IPS DF 19.7 (cell line): ENCODE measurements around the gene CUX1.
"Not testable (repeated sequence)": the region's sequence is repeated elsewhere in the genome, so short reads cannot be mapped to it uniquely, and the experiment has no call there.

Experiments used
- DNase-seq: peaks from one replicate; pipeline ENCODE4 v3.0.0-alpha.2; 2013; ENCODE audit warnings: low read depth, low spot score

Gene CUX1

GRCh38 chr7:101868191-101868950, 50.9 kb downstream of the CUX1 start:
- no peak for DNase-seq

GRCh38 chr7:101869026-101869900, 51.8 kb downstream of the CUX1 start:
- DNase-seq: no peak

DNA sequence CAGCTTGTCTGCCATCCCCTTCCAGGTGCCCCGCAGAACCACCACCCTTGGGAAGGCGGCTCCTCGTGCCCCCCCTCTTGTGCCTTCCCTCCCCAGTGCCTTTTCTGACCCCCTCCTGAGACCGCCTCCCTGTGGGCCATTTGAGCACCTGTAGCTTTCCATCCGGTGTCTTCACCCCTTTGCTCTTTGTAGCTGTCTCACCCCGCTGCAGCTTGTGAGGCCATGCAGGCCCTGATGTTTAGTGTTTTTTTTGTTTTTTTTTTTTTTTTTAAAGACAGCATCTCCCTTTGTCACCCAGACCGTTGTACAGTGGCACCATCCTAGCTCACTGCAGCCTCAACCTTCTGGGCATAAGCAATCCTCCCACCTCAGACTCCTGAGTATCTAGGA, 52.5 kb downstream of the CUX1 start:
- no peak for DNase-seq

DNA sequence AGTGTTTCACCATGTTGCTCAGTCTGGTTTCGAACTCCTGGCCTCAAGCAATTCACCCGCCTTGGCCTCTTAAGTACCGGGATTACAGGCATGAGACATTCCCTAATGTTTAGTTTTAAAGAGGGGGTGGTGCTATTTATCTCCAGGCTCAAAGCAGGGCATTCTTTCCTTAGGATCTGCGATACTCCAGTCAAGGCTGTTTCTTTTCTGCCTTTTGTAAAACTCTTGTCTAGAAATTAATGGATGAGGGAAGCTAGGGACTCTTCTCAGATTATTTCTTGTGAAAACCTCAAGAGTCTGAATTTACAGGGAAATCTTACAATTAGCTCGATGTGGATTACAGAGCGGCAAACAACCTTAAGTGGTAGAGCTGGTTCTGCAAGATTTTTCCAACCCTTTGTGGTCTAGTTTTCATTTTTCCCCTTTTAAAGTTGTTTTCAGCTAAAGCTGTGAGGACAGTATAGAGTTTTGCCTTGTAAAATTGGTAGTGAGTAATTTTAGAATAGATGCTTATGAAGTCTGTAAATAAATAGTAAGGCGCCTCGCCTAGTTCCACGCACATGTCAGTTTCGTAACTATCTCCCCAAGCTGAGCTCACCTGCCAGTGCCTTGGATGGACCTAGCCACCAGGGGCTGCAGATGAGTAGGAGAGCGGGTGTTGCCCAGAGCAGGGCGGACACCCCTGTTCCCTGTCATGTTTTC, 53.1 kb downstream of the CUX1 start:
- DNase-seq: no peak

- no peak for DNase-seq
Measured at GRCh38 chr7:101871351-101871750, 53.9 kb downstream of the CUX1 start.

- no peak for DNase-seq
Measured at GRCh38 chr7:101874028-101874427, 56.6 kb downstream of the CUX1 start.

GRCh38 chr7:101875283-101875846, 57.9 kb downstream of the CUX1 start:
- no peak for DNase-seq

GRCh38 chr7:101877882-101878591, 60.6 kb downstream of the CUX1 start:
- DNase-seq: no peak

DNA sequence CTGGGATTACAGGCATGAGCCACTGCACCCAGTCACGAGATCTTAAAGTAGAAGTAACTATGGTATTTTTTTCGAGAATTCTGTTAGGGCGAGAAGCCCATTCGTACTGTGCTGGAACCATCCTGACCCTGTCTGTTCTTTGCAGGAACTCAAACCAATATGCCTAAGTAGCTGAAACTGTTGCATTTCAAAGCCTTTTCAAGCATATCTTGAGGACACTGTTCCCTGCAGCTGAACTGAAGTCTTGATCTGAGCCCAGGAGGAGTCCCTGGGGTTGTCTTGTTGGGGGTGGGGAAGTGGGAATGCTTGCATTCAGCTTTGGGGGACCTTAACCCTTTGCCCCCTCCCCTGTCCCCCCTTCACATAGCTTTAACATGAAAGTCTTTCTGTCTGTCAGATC, 61.5 kb downstream of the CUX1 start:
- DNase-seq: no peak

- DNase-seq: no peak
Measured at GRCh38 chr7:101879565-101879964, 62.1 kb downstream of the CUX1 start.

- no peak for DNase-seq
Measured at GRCh38 chr7:101880282-101881054, 63.0 kb downstream of the CUX1 start.

GRCh38 chr7:101882005-101882421, 64.6 kb downstream of the CUX1 start:
- DNase-seq: no peak

GRCh38 chr7:101882595-101883564, 65.5 kb downstream of the CUX1 start:
- no peak for DNase-seq

DNA sequence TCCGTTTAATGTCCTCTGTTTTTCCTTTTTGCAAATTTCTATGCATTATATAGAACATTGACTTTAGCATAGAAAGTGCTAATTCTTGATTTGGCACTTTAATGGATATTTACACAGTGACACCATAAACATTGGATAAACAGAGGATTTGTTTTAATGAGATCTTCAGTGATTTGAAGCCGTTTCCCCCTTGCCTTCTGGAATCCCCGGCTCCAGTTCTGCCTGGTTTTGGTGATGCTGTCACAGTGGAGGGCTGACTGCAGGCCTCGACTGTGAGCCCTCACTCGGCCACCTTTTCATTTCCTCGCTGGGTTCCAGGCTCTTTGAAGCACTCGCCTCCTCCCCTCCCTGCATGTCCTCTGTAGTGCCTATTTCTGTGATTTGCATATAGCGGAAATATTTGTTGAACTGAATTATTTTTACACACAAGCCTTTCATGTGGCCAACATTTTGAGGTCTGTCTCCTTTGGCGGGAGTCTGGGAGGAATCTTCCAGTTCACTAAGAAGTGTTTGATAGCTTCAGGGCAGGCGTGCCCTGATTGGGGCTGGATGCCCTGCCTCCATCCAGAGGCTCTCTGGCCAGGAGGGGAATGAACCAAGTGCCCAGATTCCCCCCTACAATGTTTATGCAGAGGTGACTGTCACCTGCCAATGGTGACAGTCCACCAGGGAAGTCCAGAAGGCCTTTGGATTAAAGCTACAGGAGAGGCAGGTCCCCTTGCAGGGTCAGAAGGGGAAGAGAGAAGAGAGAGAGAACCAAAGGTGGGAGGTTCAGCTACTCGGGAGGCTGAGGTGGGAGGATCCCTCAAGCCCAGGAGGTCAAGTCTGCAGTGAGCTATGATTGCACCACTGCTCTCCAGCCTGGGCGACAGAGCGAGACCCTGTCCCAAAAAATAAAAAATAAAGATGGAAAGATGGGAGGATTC, 67.5 kb downstream of the CUX1 start:
- no peak for DNase-seq

- DNase-seq: no peak
Measured at GRCh38 chr7:101885597-101885955, 68.2 kb downstream of the CUX1 start.

DNA sequence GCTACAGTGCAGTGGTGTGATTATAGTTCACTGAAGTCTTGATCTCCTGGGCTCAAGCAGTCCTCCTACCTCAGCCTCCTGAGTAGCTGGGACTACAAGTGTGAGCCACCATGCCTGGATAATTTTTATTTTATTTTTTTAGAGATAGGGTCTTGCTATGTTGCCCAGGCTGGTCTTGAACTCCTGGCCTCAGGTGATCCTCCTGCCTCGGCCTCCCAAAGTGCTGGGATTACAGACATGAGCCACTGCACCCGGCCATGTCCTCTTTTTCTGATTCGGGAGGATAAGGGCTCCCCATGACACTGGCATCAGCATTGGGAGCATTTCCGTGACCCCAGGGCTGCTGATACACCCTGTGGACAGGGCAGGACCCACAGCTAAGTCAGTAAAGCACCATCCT, 69.9 kb downstream of the CUX1 start:
- not testable (repeated sequence) for DNase-seq

DNA sequence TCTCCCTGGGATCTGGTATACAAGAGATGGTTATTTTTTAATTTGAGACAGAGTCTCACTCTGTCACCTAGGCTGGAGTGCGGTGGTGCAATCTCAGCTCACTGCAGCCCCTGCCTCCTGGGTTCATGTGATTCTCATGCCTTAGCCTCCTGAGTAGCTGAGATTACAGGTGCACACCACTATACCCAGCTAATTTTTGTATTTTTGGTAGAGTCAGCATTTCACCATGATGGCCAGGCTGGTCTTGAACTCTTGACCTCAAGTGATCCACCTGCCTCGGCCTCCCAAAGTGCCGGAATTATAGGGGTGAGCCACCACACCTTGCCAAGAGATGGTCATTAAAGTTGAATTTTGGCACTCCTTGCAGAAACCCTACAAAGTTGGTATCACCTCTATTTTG, 71.1 kb downstream of the CUX1 start:
- not testable (repeated sequence) for DNase-seq
